ENCODE data around the gene LGI1. TPM values are rescaled to one million over a fixed set of nuclear protein-coding genes. Genes with fewer than 3 reads are reported as not detected.

LGI1 gene
- total RNA-seq, 1 experiment from 2014 or later, result not detected

- CTCF ChIA-PET, result interaction anchor here (0.6 kb wide), 1 partner anchor 72 kb away, joined by 5 read pairs; no protein-coding TSS in a partner anchor
- POLR2A ChIA-PET, result no interaction called here
Measured at GRCh38 chr10:93844979-93845626, 87.4 kb downstream of the LGI1 start.

More at GRCh38 chr10:93844979-93845626, 87.4 kb downstream of the LGI1 start:
- H3K4me3 ChIP-seq (ENCODE audit: low read depth in 2 of 2, low read length in 2 of 2), result no peak overlapping the region
- no peaks in the 10 kb centered on the region for H3K4me1 ChIP-seq (ENCODE audit: control insufficient read depth, insufficient read depth, low read length)
- no TSS peak for BruUV-seq (replicated peaks)
- intact Hi-C loops (cut with micrococcal nuclease; ENCODE audit: unreplicated experiment), result no loop called here
- DNase-seq (ENCODE audit: low read depth, low spot score), result no peak
- peaks cover 4% of the 10 kb centered on the region; the same call in 1 of the 2 replicates for H3K27me3 ChIP-seq (ENCODE audit: control insufficient read depth, insufficient read depth, low read length)
- no peak for ATAC-seq
- H3K9me3 ChIP-seq (ENCODE audit: control insufficient read depth, insufficient read depth, low read depth, low read length), result no peaks in the 10 kb centered on the region
- H3K36me3 ChIP-seq (ENCODE audit: control insufficient read depth, insufficient read depth, low read length), result no peaks in the 10 kb centered on the region
- no peak overlapping the region for H3K27ac ChIP-seq (ENCODE audit: low read length)
- in situ Hi-C loops (cut with HindIII; ENCODE audit: low pct_unique_long_range_greater_than_20kb, low sequenced_read_pairs), result no loop called here
- TF ChIP-seq TCF7L2 (IDR thresholded peaks at IDR 0.05; ENCODE audit: low read depth, low read length) (no peak), CTCF (IDR thresholded peaks at IDR 0.05) (no peak)

Other genes starting within 250 kb of the LGI1 start
- gene FFAR4, start 191.3 kb upstream of the LGI1 start, total RNA-seq (2021; ENCODE audit: unreplicated experiment), result 0.92 TPM
- gene RBP4, start 156.7 kb upstream of the LGI1 start, total RNA-seq (2021; ENCODE audit: unreplicated experiment), result 6.9 TPM
- not detected for gene PDE6C, start 145.4 kb upstream of the LGI1 start, total RNA-seq (2021; ENCODE audit: unreplicated experiment)
- 20.3 TPM for gene FRA10AC1, start 55.3 kb upstream of the LGI1 start, total RNA-seq (2021; ENCODE audit: unreplicated experiment)
- 13.6 TPM for gene SLC35G1, start 136.0 kb downstream of the LGI1 start, total RNA-seq (2021; ENCODE audit: unreplicated experiment)
- gene PLCE1, start 236.0 kb downstream of the LGI1 start, total RNA-seq (2021; ENCODE audit: unreplicated experiment), result 39.7 TPM

Data from Panc1 (cell line).